ENCODE measurements around the gene AGL. TPM values are rescaled to one million over a fixed set of nuclear protein-coding genes. Genes with fewer than 3 reads are reported as not detected.

AGL gene
- total RNA-seq, 2 experiments from 2014 or later: 8.6 to 9.6 TPM

- Mint-ChIP-seq H3K4me1 (ENCODE audit: low read depth) (no peaks in the 10 kb centered on the region), H3K36me3 (ENCODE audit: low read depth) (no peaks in the 10 kb centered on the region), H3K4me3 (no peak overlapping the region), H3K9me3 (no peaks in the 10 kb centered on the region), H3K27ac (no peak overlapping the region), H3K27me3 (peaks cover 9% of the 10 kb centered on the region)
- Histone ChIP-seq H3K27me3 (ENCODE audit: control insufficient read depth in 1 of 2, insufficient read depth in 2 of 2, low read length in 2 of 2) (no peaks in the 10 kb centered on the region), H3K4me3 (ENCODE audit: low read length) (no peak overlapping the region), H3K9me3 (ENCODE audit: control insufficient read depth in 1 of 2, insufficient read depth in 1 of 2, low read length in 2 of 2) (no peaks in the 10 kb centered on the region), H3K27ac (ENCODE audit: low read depth in 1 of 2, low read length in 2 of 2) (no peak overlapping the region), H3K4me1 (ENCODE audit: insufficient read depth, low read length) (no peaks in the 10 kb centered on the region), H3K36me3 (ENCODE audit: insufficient read depth, low read length) (no peaks in the 10 kb centered on the region)
- POLR2A ChIA-PET: no interaction called here
- TF ChIP-seq, protein P1, sequence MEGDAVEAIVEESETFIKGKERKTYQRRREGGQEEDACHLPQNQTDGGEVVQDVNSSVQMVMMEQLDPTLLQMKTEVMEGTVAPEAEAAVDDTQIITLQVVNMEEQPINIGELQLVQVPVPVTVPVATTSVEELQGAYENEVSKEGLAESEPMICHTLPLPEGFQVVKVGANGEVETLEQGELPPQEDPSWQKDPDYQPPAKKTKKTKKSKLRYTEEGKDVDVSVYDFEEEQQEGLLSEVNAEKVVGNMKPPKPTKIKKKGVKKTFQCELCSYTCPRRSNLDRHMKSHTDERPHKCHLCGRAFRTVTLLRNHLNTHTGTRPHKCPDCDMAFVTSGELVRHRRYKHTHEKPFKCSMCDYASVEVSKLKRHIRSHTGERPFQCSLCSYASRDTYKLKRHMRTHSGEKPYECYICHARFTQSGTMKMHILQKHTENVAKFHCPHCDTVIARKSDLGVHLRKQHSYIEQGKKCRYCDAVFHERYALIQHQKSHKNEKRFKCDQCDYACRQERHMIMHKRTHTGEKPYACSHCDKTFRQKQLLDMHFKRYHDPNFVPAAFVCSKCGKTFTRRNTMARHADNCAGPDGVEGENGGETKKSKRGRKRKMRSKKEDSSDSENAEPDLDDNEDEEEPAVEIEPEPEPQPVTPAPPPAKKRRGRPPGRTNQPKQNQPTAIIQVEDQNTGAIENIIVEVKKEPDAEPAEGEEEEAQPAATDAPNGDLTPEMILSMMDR (IDR thresholded peaks at IDR 0.05): no peak
- no peak for DNase-seq
- CTCF ChIA-PET: no interaction called here
- intact Hi-C loops (cut with DNase I, micrococcal nuclease): no loop called here
- no peak for ATAC-seq (ENCODE audit: poor library complexity)
Measured at GRCh38 chr1:99814373-99814900, 35.7 kb upstream of the AGL start.

DNA sequence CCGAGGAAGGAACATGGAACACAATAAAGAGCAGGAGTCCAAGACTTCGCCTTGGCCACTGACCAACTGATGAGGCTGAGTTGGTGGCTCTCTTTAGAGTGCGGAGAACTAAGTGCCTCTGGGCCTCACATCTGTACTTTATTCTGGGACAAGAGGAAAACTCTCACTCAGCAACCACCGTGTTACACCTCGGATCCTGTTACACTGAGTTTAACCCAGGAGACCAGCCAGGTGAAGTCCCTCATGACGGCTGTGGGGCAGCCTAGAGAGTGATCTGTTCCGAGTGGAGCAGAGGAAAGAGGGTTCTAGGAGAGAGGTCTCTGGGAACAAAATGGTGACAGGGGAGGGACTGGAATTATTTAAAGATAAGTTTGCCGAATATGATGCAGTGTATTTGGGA, 33.5 kb upstream of the AGL start:
- ChIA-PET CTCF (no interaction called here), POLR2A (no interaction called here)
- Mint-ChIP-seq H3K4me3 (no peak overlapping the region), H3K27me3 (peaks cover 9% of the 10 kb centered on the region), H3K9me3 (no peaks in the 10 kb centered on the region), H3K4me1 (ENCODE audit: low read depth) (peaks cover 14% of the 10 kb centered on the region), H3K36me3 (ENCODE audit: low read depth) (no peaks in the 10 kb centered on the region), H3K27ac (no peak overlapping the region)
- Histone ChIP-seq H3K4me3 (ENCODE audit: low read length) (no peak overlapping the region), H3K27me3 (ENCODE audit: control insufficient read depth in 1 of 2, insufficient read depth in 2 of 2, low read length in 2 of 2) (no peaks in the 10 kb centered on the region), H3K27ac (ENCODE audit: low read depth in 1 of 2, low read length in 2 of 2) (no peak overlapping the region), H3K9me3 (ENCODE audit: control insufficient read depth in 1 of 2, insufficient read depth in 1 of 2, low read length in 2 of 2) (no peaks in the 10 kb centered on the region), H3K4me1 (ENCODE audit: insufficient read depth, low read length) (peaks cover 2% of the 10 kb centered on the region), H3K36me3 (ENCODE audit: insufficient read depth, low read length) (no peaks in the 10 kb centered on the region)
- DNase-seq (no peak), ATAC-seq (ENCODE audit: poor library complexity) (no peak)
- TF ChIP-seq, protein P1 (IDR thresholded peaks at IDR 0.05): no peak
- intact Hi-C loops (cut with DNase I, micrococcal nuclease): no loop called here

DNA sequence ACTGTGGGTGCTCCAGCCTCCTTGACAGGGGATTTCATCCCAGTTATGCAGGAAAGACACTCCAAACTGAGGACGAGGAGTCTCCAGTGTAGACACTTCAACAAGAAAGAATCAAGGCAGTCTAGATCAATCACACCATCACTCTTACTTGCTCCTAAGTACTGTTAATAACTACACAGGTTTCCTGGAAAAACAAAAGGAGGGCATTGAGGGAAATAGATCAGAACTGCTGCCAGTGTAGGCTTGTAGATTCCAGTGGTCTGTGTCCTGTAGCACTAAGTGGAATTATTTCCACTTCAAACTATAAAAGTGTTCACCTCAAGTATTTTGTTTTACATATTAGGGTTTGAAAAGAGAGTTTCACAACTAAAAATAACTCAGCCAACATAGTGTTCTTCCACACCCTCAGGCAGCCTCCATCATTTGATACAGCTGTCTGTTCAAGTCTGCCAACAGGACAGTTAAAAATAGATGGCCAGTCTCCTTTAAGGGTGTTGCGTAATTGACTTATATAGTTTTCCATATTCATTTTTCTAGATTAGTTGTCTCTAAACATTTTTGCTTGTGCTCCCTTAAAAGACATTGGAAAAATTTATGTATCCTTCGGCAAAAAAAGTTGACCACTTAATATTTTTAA, 32.0 kb upstream of the AGL start:
- Histone ChIP-seq H3K36me3 (ENCODE audit: insufficient read depth, low read length) (no peaks in the 10 kb centered on the region), H3K4me1 (ENCODE audit: insufficient read depth, low read length) (peaks cover 2% of the 10 kb centered on the region), H3K27ac (ENCODE audit: low read depth in 1 of 2, low read length in 2 of 2) (no peak overlapping the region), H3K9me3 (ENCODE audit: control insufficient read depth in 1 of 2, insufficient read depth in 1 of 2, low read length in 2 of 2) (no peaks in the 10 kb centered on the region), H3K27me3 (ENCODE audit: control insufficient read depth in 1 of 2, insufficient read depth in 2 of 2, low read length in 2 of 2) (no peaks in the 10 kb centered on the region), H3K4me3 (ENCODE audit: low read length) (no peak overlapping the region)
- Mint-ChIP-seq H3K36me3 (ENCODE audit: low read depth) (no peaks in the 10 kb centered on the region), H3K9me3 (no peaks in the 10 kb centered on the region), H3K4me3 (no peak overlapping the region), H3K27me3 (peaks cover 5% of the 10 kb centered on the region), H3K4me1 (ENCODE audit: low read depth) (peaks cover 20% of the 10 kb centered on the region), H3K27ac (no peak overlapping the region)
- DNase-seq (no peak), ATAC-seq (ENCODE audit: poor library complexity) (no peak)
- CTCF ChIA-PET: no interaction called here
- intact Hi-C loops (cut with DNase I, micrococcal nuclease): no loop called here
- TF ChIP-seq, protein P1 (IDR thresholded peaks at IDR 0.05): no peak
- POLR2A ChIA-PET: no interaction called here
